Measurements from ENCODE around the gene SLC23A2.

SLC23A2 gene

DNA sequence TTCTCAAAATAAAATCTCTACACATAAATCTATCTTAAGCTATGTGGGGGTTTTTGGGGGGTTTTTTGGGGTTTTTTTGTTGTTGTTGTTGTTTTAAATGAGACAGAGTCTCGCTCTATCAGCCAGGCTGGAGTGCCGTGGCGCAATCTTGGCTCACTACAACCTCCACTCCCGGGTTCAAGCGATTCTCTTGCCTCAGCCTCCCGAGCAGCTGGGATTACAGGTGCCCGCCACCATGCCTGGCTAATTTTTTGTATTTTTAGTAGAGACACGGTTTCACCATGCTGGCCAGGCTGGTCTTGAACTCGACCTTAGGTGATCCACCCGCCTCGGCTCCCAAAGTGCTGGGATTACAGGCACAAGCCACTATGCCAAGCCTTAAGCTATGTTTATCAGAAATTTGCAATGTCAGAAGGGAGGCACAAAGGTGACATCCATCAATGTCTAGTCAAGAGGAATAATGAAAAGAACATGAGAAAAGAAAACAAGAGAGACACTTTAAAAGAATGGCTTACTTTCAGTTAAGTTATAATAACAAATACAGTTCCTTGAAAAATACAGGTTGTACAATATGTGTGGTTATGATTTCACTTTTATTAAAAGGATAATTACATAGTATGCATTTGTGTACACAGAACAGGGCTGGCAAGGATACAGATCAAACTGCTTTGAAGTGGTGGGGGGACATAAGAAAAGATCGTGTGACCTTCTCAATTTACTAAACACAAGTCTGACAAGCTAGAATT is 28.6 kb downstream of the SLC23A2 start:
- peak overlapping the region; percentile 41 for H3K4me3 ChIP-seq (ENCODE audit: low read length)
- DNase-seq (ENCODE audit: low read depth) = no peak
- TF ChIP-seq, protein P1, sequence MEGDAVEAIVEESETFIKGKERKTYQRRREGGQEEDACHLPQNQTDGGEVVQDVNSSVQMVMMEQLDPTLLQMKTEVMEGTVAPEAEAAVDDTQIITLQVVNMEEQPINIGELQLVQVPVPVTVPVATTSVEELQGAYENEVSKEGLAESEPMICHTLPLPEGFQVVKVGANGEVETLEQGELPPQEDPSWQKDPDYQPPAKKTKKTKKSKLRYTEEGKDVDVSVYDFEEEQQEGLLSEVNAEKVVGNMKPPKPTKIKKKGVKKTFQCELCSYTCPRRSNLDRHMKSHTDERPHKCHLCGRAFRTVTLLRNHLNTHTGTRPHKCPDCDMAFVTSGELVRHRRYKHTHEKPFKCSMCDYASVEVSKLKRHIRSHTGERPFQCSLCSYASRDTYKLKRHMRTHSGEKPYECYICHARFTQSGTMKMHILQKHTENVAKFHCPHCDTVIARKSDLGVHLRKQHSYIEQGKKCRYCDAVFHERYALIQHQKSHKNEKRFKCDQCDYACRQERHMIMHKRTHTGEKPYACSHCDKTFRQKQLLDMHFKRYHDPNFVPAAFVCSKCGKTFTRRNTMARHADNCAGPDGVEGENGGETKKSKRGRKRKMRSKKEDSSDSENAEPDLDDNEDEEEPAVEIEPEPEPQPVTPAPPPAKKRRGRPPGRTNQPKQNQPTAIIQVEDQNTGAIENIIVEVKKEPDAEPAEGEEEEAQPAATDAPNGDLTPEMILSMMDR (conservative IDR thresholded peaks at IDR 0.05; ENCODE audit: low read depth, low read length) = no peak

GRCh38 chr20:4971064-4971463 is 30.2 kb downstream of the SLC23A2 start:
- TF ChIP-seq, protein P1 (conservative IDR thresholded peaks at IDR 0.05; ENCODE audit: low read depth, low read length) = no peak
- no peak overlapping the region for H3K4me3 ChIP-seq (ENCODE audit: low read length)
- no peak for DNase-seq (ENCODE audit: low read depth)

DNA sequence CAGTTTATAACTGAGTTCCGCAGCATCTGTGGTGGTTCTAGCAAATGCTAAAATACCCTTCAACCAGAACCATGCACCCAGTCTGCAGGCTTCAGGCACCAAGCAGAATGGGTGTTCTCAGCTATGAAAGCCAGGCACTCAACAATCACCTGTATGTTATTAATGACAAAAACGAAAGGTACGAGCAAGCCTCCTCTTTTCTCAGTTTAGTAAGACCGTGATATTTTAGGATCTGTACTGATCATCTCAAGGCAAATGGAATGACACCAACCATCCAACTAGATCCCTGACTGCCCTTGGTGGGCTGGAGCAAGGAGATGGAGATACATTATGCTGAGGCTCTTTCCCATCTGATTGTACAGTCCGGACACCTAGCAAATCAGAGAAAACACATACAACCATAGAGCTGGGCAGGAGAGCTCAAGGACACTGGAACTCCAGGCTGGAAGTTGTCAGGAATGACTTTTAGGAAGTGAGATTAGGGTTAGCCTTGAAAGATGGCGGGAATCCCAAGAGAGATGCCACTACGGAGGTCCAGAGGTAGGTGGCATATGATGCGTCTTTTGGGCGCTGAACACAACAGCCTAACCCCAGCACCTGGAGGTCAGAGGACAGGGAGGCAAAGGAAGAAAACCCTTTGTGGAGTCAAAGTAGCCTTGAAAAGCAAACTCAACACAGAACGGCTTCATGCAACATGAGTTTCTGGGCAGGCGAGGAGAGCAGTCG is 33.4 kb downstream of the SLC23A2 start:
- no peak overlapping the region for H3K4me3 ChIP-seq (ENCODE audit: low read length)
- TF ChIP-seq, protein P1 (conservative IDR thresholded peaks at IDR 0.05; ENCODE audit: low read depth, low read length) = no peak
- no peak for DNase-seq (ENCODE audit: low read depth)

GRCh38 chr20:4966826-4967751 is 34.2 kb downstream of the SLC23A2 start:
- TF ChIP-seq, protein P1 (conservative IDR thresholded peaks at IDR 0.05; ENCODE audit: low read depth, low read length) = no peak
- DNase-seq (ENCODE audit: low read depth) = no peak
- H3K4me3 ChIP-seq (ENCODE audit: low read length) = no peak overlapping the region

DNA sequence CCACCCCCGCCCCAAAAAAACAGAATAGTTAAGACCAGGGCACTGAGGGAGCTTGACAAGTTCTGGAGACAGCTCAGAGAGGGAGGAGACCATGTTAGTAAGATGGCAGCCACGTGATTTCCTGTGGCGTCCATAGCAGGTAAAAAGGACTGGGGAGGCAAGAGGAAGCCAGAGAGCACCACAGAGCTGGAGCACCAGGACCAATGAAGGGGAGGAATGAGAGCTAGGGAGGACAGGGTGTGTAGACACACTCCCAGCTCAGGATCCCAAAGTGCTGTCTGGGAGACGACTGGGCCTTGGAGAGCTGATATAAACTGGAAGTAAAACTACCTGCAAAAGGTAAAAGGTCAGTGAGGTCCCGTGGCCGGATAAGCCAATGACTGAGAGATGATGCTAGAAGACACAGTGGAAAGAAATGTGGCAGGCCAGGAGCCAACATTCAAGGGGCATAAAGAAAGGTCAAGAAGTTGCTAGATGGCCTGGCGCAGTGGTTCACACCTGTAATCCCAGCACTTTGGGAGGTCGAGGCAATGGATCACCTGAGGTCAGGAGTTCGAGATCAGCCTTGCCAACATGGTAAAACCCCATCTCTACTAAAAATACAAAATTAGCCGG is 39.0 kb downstream of the SLC23A2 start:
- H3K4me3 ChIP-seq (ENCODE audit: low read length) = no peak overlapping the region
- DNase-seq (ENCODE audit: low read depth) = no peak
- TF ChIP-seq, protein P1 (conservative IDR thresholded peaks at IDR 0.05; ENCODE audit: low read depth, low read length) = no peak

GRCh38 chr20:4961746-4962145 is 39.6 kb downstream of the SLC23A2 start:
- H3K4me3 ChIP-seq (ENCODE audit: low read length) = no peak overlapping the region
- TF ChIP-seq, protein P1 (conservative IDR thresholded peaks at IDR 0.05; ENCODE audit: low read depth, low read length) = no peak
- DNase-seq (ENCODE audit: low read depth) = no peak
